Stimulated activated CD4-positive, alpha-beta T cell treated with anti-CD3 and anti-CD28 coated beads, Interleukin-1b, Interleukin-23, amount 100 ng/mL, for 24 hours (primary cell): ENCODE data around the gene ADARB2.
A peak's percentile ranks its signal among the peaks of the same experiment; 100 is the strongest.

ENCODE experiments used
- DNase-seq, 4 experiments: peaks; one replicate each; pipeline ENCODE4 v3.0.0-alpha.2; 2020; ENCODE audit warnings: low read depth in 4 of 4, low spot score in 1 of 4

The ADARB2 gene

DNA sequence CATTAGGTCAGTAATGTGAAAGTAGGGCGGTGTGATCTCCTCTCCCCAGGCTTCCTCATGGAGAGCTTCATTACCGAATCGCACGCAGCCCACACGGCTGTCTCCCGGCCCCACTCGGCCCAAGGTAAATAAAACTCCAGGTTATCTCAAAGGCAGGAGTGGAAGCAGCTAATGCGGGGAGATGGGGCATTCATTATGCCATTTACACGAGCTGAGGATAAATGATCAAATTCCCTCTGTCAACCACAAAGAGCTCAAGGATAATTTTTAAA lies 93.5 kb downstream of the ADARB2 start:
- DNase-seq, result no peak

DNA sequence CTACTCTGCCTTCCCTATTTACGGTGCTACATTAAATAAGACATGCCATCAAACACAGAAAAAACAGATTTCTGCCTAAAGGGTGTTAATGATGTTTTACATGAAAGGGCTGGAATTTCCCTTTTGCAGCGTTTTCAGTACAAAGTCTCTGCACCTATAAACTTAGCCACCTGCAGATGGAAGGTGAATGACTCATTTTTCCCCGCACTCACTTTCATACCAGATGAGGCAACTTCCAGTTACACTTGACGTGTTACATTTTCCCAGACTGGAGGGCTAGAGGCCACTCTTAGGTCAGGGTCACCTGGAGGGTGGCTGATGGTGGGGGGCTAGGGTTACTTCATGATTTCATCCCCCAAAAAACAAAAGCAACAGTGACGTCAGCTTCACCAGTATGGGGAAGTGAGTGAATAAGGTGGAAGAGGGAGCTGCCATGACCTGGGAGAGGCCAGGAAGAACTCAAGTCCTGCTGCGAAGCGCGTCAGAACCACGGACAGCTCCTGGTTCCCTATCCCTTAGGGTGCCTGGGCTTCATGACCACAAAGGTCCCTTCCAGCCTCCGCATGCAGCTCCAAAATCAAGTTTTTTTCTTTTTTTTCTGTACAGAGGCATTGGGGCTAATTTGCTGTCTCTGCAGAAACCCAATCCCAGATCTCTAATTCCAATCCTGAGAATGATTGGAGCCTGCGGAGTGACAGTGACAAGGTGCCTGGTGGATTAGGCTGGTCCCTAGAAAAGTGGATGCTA lies 94.0 kb downstream of the ADARB2 start:
- peak in 1 of 4 experiments; percentile 7 for DNase-seq

DNA sequence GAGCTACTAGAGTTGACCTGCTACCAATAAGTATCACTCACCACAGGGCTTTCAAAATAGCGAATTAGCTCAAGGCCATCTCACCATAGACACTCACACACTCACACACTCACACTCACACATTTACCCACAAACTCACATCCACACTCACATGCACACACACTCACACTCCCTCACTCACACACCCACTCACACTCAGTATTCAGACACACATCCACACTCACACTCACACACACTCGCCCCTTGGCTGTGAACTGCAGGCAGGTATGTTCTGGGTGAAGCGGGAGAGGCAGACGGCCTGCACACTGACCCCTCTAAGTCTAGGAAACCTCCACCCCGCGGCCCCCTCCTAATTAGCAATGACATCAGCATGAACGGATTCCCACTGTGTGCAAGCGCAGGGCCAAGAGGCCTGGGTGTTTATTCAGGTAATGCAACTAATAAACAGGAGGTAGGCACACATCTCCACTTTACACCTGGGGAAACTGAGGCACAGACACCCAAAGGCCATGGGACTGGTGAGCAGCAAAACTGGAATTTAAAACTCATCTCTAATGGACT lies 94.6 kb downstream of the ADARB2 start:
- no peak for DNase-seq

DNA sequence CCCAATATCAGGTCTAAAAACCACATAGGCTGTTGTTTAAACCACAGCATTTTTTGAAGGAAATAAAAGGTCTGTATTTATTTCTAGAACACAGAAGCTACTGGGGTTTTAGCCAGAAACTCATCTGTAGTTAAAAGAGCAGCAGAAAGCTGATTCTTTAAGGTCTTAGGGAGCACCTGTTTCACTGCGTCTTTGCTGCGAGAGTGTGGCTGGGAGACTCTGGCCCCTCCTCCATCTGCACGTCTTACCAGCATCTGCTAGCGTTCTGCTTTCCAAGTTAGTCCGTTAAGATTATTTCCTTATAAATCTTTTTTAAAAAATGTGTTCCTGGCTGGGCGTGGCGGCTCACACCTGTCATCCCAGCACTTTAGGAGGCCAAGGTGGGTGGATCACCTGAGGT lies 95.9 kb downstream of the ADARB2 start:
- DNase-seq, result no peak

DNA sequence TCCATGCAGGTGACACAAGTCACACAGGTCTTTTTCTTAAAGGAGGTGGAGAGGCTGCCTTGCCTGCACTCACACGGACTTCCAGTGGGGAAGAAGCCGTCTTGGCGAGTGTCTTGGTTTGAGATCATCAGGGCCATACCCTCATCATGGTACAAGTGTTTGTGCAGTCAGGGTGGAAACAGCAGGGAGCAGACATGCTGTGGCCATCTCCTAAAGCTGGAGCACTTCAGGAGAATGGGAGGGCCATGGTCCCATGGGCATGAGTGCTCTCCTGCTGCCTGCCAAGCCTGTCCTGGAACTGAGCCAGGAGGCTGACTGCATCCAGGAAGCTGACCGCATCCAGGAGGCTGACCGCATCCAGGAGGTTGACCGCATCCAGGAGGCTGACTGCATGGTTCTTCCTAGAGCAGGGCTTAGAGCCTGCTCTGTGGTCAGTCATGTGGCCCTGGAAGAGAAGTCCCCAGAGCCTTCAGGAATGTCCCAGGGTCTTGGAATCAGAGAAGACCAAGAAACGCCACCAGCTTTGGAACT lies 98.4 kb downstream of the ADARB2 start:
- DNase-seq, result no peak

DNA sequence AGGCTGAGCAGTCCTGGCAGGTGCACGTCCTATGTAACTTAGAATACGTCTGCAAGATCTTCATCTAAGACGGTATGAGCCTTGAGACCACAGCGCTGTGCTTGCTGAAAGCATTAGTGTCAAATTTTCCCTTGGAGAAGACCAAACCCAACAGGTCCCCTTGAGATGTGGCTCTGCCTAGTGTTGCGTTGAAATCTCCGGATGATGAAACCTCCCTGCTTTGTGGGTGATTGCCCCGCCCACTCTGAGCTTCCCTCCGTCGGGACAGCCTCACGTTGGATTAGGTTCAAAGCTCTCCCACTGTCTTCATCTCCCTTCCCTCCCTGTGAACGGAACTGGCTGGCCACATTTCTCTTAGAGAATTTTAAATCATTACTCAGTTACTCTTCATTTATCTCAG lies 102.0 kb downstream of the ADARB2 start:
- no peak for DNase-seq

DNA sequence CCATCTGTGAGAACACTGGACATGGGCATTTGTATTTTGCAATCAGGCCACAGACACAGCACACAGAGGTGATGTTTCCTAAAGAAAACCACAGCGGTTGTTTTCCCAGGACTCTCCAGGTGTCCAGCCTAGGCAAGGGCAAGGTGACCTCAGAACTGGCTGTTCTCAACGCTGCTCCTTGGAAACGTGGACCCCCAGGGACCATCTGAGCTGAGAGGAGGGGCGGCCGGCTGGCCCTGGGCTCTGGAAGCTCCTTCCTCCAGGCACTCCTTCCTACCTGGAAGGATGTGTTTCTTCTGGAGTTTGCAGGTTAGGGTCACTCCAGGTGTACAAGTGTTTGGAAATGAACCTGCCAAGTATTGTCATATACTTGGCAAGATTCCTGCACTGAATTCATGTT lies 103.1 kb downstream of the ADARB2 start:
- no peak for DNase-seq

DNA sequence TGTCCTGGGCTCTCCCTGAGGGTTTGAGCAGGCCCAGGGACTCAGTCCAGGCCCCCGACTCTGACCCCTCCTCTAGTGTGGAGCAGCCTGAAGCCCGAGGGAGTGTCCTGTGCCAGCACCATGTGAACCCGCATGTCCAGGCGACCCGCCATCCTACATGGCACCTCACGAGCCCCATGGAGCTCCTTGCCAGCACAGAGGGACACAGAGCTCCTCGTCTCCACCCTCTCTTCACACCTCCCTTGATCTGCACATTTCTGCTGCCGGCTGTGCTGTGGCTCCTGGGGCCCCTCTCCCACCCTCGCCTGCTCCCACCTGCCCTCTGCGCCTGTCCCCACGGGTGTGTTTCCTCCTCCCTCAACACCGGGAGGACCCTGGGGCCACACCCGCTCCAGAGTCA lies 103.5 kb downstream of the ADARB2 start:
- DNase-seq, result no peak

DNA sequence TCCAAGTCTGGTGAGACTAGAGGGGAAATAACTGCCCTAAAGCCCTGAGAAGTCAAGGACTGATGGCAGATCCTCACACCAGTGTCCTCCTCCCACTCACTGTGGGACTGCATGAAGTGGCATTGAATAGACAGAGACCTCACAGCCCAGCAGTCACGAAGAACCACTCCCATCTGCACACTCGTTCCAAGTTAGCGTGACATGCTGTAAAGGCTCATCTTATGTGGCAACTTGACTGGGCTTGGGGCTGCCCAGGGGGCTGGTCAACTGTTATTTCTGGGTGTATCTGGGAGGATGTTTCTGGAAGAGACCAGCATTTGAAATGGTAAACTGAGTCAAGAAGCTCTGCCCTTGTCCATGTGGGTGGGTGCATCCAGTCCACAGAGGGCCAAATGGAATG lies 104.7 kb downstream of the ADARB2 start:
- no peak for DNase-seq

DNA sequence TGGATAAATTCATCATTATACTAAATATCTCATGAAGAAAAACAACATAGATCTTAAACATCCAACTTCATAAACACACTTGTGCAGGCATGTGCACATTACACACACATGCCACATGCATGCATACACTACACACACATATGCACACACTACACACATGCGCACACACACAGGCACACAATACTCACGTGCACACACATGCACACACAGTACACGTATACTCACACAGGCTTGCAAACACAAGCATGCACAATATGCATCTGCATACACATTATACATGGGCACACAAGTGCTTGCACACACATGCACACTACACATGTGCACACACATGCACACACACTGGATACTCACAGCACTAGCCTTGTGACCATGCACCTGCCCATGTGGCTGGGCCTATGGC lies 105.2 kb downstream of the ADARB2 start:
- no peak for DNase-seq

DNA sequence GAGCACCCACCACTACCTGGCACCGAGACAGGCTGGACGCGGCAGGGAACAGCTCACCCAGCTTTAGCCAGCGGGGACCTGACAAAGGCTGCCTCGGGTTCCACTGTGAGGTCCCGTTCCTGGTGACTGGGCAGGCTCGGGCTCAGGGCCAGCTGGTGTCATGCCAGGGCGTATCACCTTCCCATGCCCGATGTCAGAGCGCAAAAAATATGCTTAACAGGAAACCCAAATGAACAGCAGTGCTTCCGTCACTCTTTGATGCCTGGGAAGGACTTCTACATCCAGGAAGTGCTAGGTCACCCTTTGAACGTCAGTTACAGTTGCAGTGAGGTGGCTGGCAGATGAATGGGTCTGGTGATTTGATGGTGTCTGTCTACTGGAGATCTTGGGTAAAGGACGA lies 106.0 kb downstream of the ADARB2 start:
- no peak for DNase-seq

DNA sequence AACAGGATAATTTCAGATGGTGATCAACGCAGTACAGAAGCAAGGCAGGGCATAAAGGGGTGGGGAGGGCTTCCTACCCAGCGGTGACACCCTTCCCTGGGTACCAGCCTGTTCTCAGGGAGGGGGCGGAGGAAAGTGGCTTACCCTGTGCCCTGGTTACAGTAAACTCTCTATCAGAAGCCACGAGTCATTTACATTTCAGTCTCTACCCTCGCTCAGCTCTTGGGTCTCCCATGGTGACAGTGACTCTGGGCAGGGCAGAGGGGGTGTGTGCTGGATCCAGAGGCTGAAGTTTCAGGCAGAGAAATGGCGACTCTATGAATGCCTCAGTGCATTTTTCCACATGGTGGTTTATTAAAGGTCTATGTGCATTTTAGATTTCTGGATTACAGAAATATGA lies 107.0 kb downstream of the ADARB2 start:
- DNase-seq, result no peak

DNA sequence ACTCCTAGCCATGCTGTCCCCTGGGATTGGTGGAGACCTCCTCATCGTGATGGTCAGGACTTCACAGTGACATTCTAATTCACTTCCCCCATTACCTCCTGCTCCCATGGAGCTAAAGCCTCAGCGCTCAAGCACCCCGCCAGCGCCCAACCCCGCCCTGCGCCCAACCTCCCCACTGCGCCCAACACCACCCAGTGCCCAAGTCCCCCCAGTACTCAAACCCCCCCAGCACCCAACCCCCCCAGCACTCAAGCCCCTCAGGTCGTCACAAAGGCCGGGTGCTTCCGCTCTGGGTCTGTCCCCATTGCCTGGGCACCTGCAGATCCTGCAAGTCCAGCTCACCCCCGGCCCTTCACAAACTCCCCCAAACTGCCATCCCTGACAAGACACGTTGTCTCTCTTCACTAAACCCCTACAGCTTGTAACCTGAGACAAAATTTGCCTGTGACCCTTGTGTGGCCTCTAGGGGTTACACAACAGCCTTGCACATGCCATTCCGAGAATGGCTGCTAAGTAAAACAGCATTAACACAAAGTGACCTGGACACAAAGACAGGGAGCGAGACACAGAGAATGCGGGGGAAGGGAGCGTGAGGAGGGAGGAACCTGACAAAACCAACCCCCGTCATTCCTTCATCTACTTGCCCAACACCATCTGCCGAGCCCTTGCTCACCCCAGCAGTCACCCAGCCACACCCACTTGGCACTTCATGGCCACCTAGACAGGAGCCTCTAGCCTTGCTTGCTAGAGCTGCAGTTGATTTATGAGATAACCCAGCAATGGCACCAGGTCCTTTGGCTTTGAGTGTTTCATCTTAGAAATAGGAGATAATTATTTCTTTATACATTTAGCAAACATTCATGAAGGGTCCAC lies 107.8 kb downstream of the ADARB2 start:
- no peak for DNase-seq

DNA sequence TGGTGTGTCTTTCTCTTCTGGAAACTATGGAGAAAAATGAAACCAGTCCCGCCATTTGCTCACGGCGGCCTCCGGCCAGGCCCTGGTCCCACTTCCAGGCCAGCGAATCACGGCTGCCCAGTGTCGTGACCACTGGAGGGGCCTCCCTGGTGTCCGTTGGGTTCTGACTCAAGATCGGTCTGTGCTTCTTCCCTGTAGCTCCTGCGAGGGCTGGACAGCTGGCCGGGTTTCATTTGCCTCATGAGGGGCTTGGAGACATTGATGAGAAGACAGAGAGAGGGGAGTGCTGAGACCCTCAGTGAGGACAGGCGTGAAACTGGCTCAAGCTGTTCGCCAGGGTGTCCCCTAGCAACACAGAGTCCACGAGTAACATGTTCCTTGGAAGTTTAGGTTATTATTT lies 108.6 kb downstream of the ADARB2 start:
- no peak for DNase-seq

DNA sequence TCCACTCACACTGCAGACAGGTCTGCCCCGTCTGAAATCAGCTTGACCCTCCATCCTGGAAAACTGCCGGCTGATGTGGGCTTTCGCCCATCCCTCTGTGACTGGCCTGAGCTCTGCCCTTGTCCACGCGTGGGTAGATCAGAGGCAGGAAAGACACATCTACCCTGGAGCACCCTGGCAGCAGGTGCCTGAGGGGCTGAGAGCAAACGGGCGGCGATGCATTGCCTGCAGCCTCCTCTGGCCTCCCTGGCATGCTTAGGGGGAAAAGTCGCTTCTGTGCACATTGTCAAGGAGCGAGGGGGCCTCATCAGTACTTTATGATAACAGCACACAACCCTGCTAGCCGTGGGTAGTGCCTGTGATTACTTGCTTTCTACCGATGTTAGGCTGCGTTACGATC lies 109.4 kb downstream of the ADARB2 start:
- DNase-seq, result no peak

DNA sequence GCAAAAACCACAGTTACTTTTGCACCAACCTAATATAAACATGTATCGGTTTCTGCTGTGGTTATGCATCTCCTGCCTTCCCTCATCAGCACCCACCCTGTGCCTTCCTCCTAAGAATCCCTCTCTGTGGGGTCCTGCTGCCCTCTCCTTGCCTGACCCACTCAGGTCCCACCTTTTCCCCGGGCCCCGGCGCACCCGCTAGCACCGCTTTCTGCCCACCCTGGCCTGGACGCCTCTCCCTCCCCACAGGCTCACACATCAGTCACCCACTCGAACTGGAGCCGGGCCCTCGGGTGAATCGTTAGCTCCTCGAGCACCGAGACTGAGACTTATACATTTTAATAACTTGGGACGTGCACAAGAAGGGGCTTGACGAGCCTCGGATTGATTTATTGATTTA lies 110.5 kb downstream of the ADARB2 start:
- no peak for DNase-seq

DNA sequence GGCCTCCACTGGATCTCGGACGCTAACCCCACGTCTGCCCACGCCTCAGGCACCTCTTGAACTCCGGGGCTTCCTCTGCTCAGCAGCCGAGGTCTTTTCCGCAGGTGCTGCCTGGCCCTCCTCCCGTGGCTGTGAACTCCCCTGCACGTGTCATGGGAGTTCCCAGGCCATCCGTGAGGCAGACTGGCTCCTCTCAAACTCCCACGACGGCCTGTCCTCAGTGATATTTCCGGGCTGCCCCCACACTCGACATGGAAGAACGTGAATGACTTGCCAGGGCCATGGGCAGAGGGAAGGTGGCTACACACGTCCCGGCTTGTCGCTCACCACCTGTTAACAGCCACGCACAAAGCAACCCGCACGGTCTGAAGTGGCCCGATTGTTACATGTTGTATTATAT lies 110.9 kb downstream of the ADARB2 start:
- DNase-seq, result no peak

DNA sequence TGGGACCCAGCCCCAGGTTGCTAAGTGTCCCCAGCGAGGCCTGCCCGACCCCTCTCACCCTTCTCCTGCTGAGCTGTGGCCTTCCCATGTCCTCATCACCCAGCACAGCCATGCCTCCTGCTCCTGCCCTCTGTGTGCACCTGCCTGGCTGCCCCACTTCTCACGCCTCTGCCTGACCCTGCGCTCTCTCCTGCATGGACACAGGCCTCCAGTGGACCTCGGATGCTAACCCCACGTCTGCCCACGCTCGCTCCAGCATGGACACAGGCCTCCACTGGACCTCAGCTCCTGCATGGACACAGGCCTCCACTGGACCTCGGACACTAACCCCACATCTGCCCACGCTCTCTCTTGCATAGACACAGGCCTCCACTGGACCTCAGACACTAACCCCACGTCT lies 111.6 kb downstream of the ADARB2 start:
- no peak for DNase-seq

DNA sequence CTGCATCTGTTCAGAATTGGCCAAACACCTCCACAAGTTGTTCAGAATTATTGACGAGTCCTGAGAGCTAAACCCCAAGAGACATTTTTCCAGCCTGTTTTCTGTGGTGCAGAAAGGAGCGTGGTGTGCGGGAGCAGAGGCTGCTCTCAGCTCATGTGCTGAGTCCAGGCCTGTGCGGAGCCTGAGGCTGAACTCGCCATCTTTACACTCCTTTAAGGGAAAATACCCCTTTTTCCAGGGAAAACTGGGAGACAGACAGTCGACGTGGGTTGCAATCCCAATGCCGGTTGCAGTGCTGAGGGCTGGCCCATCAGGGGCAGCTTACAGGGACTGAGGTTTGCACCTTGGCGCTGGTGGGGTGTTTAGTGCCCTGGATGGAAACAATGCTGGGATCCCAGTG lies 112.2 kb downstream of the ADARB2 start:
- DNase-seq, result no peak

DNA sequence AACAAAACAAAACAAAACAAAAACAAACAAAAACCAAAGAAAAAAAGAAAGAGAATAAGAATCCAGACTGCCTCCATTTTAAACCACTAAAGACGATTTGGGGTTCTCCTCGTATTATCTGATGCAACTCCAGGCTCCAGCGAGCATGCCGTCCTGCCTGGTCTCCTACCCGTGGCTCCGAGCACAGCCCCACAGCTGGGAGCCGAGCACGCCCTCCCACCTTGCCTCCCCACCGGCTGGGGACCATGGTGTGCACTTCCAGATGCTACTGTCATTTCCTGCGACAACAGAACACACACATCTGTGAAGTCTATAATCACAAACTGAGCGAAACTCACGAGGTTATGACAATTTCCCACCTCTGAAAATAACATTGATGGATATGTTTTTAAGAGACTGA lies 113.1 kb downstream of the ADARB2 start:
- DNase-seq, result no peak

DNA sequence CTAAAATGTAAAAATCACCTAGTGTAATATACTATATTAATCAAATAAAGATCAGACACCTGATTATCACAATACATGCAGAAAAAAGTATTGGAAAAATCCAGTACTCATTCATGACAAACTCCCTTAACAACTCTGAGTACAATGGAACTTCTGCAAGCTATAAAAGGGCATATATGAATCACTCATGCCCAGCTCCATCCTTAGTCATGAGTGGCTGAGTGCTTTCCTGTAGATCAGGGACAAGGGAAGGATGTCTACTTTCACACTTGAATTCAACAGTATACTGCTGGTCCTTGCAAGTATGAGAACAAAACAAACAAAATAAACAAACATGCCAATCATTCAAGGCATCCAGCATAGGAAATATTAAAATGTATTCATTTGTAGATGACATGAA lies 116.5 kb downstream of the ADARB2 start:
- DNase-seq, result no peak
